Epithelial cell of esophagus (primary cell): ENCODE data around the gene ANO5.

Source experiments
- DNase-seq: peaks from one replicate; pipeline ENCODE4 v3.0.0; 2010; ENCODE audit warnings: low read depth
- H3K4me3 ChIP-seq: 2 replicates; pipeline ENCODE4 v1.5.1; 2011; ENCODE audit warnings: mild to moderate bottlenecking, low read length, control low read depth
- TF ChIP-seq, protein P1 (sequence below): IDR thresholded peaks from 2 replicates; pipeline ENCODE4 v1.5.1; 2011; ENCODE audit warnings: low read depth, mild to moderate bottlenecking, low read length, control low read depth, inconsistent platforms; ENCODE audit not compliant: insufficient read depth; ENCODE audit errors: missing control alignments

ANO5 gene

DNA sequence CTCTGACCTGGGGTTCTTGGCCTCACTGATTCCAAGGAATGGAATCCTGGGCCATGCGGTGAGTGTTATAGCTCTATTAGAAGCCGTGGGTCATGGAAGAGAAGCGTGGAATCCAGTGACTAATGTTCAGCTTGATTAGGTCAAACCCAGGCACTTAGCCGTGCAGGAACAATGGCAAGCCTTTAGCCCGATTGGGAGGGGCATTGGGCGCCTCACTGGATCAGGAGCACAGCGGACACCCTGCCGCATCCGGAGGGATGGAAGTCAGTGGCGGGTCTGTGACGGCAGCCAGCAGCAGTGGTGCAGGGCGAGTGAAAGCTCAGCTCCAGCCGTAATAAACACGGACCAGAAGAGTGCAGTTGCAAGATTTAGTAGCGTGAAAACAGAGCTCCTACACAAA is 124.8 kb downstream of the ANO5 start:
- TF ChIP-seq, protein P1, sequence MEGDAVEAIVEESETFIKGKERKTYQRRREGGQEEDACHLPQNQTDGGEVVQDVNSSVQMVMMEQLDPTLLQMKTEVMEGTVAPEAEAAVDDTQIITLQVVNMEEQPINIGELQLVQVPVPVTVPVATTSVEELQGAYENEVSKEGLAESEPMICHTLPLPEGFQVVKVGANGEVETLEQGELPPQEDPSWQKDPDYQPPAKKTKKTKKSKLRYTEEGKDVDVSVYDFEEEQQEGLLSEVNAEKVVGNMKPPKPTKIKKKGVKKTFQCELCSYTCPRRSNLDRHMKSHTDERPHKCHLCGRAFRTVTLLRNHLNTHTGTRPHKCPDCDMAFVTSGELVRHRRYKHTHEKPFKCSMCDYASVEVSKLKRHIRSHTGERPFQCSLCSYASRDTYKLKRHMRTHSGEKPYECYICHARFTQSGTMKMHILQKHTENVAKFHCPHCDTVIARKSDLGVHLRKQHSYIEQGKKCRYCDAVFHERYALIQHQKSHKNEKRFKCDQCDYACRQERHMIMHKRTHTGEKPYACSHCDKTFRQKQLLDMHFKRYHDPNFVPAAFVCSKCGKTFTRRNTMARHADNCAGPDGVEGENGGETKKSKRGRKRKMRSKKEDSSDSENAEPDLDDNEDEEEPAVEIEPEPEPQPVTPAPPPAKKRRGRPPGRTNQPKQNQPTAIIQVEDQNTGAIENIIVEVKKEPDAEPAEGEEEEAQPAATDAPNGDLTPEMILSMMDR: no peak
- H3K4me3 ChIP-seq: no peak overlapping the region
- DNase-seq: no peak

DNA sequence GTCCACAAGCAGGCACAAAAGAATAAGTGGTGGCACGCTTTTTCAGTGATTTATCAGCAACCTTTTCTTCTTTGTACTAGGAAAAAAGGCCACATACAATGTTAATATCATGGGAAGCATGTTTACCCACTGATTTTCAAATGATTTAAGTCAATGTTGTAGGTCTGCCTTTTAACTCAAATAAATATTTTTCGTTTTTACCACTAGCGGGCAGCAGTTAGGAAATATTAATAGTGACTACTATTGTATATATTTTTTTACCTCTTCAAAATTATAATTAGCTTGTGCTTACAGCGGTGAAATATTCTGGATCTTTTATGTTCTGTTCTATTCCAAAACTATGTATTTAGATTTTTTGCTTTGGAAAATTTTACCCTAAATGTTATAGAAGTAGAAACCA is 138.9 kb downstream of the ANO5 start:
- TF ChIP-seq, protein P1: no peak
- H3K4me3 ChIP-seq: no peak overlapping the region
- no peak for DNase-seq
